IPS-20b (cell line): ENCODE measurements around the gene ANKRD13D.

Experiments used
- H3K27ac ChIP-seq: one replicate; pipeline ENCODE4 v1.5.1; 2013; ENCODE audit warnings: low read length
- H3K27me3 ChIP-seq: 2 replicates; pipeline ENCODE4 v1.6.1; 2013; ENCODE audit warnings: mild to moderate bottlenecking, low read length, inconsistent platforms; ENCODE audit not compliant: insufficient read depth
- H3K36me3 ChIP-seq: 2 replicates; pipeline ENCODE4 v1.6.1; 2013; ENCODE audit warnings: low read depth, mild to moderate bottlenecking, inconsistent platforms, low read length, moderate library complexity; ENCODE audit not compliant: insufficient read depth
- H3K4me1 ChIP-seq: 2 replicates; pipeline ENCODE4 v1.6.1; 2013; ENCODE audit warnings: mild to moderate bottlenecking, control low read depth, inconsistent platforms, low read length, moderate library complexity; ENCODE audit not compliant: insufficient read depth
- H3K4me3 ChIP-seq: 2 replicates; pipeline ENCODE4 v1.5.1; 2013; ENCODE audit warnings: mild to moderate bottlenecking, low read length, inconsistent platforms
- H3K9ac ChIP-seq: 2 replicates; pipeline ENCODE4 v1.6.1; 2013; ENCODE audit warnings: low read depth, mild to moderate bottlenecking, inconsistent platforms, low read length, moderate library complexity
- H3K9me3 ChIP-seq: 2 replicates; pipeline ENCODE4 v1.6.1; 2013; ENCODE audit warnings: mild to moderate bottlenecking, low read depth, low read length, inconsistent platforms; ENCODE audit not compliant: insufficient read depth

ANKRD13D gene

GRCh38 chr11:67351275-67352005, 62.3 kb downstream of the ANKRD13D start:
- Histone ChIP-seq H3K4me1 (peaks cover 10% of the 10 kb centered on the region; the same call in 1 of the 2 replicates), H3K27ac (no peak overlapping the region), H3K27me3 (no peaks in the 10 kb centered on the region; the same call in 1 of the 2 replicates), H3K4me3 (no peak overlapping the region), H3K9me3 (no peaks in the 10 kb centered on the region), H3K9ac (no peak overlapping the region), H3K36me3 (no peaks in the 10 kb centered on the region)
